HG03342 (cell line): ENCODE measurements around the gene LSAMP.

Experiments
- ATAC-seq: cut with Tn5 transposase; IDR thresholded peaks from one replicate; pipeline ENCODE4 v1.9.1; 2021; ENCODE audit warnings: mild to moderate bottlenecking, moderate library complexity; ENCODE audit not compliant: unreplicated experiment

The LSAMP gene

GRCh38 chr3:116033516-116033915 lies 411.8 kb downstream of the LSAMP start:
- ATAC-seq = no peak

- ATAC-seq = no peak
Measured at GRCh38 chr3:116032176-116032575, 413.1 kb downstream of the LSAMP start.

- ATAC-seq = no peak
Measured at GRCh38 chr3:116030131-116030850, 415.0 kb downstream of the LSAMP start.

GRCh38 chr3:116029266-116029665 lies 416.0 kb downstream of the LSAMP start:
- no peak for ATAC-seq

- no peak for ATAC-seq
Measured at GRCh38 chr3:116028157-116028556, 417.1 kb downstream of the LSAMP start.

GRCh38 chr3:116020989-116021388 lies 424.3 kb downstream of the LSAMP start:
- ATAC-seq = no peak

GRCh38 chr3:116020495-116020894 lies 424.8 kb downstream of the LSAMP start:
- ATAC-seq = peak; percentile 89

GRCh38 chr3:116019254-116019763 lies 426.0 kb downstream of the LSAMP start:
- ATAC-seq = no peak

- ATAC-seq = no peak
Measured at GRCh38 chr3:116018646-116019045, 426.6 kb downstream of the LSAMP start.

- ATAC-seq = no peak
Measured at GRCh38 chr3:116015931-116016330, 429.4 kb downstream of the LSAMP start.

- no peak for ATAC-seq
Measured at GRCh38 chr3:116007000-116007399, 438.3 kb downstream of the LSAMP start.

GRCh38 chr3:116005404-116005803 lies 439.9 kb downstream of the LSAMP start:
- ATAC-seq = no peak

- ATAC-seq = no peak
Measured at GRCh38 chr3:116002235-116002634, 443.1 kb downstream of the LSAMP start.

GRCh38 chr3:116001151-116001621 lies 444.1 kb downstream of the LSAMP start:
- no peak for ATAC-seq

- peak; percentile 85 for ATAC-seq
Measured at GRCh38 chr3:116000311-116000710, 445.0 kb downstream of the LSAMP start.

- ATAC-seq = no peak
Measured at GRCh38 chr3:115999613-116000012, 445.7 kb downstream of the LSAMP start.

GRCh38 chr3:115999001-115999585 lies 446.2 kb downstream of the LSAMP start:
- no peak for ATAC-seq

- ATAC-seq = no peak
Measured at GRCh38 chr3:115996420-115997108, 448.7 kb downstream of the LSAMP start.

GRCh38 chr3:115990669-115991068 lies 454.6 kb downstream of the LSAMP start:
- no peak for ATAC-seq

- ATAC-seq = no peak
Measured at GRCh38 chr3:115989684-115990421, 455.4 kb downstream of the LSAMP start.
